GM08714 (cell line): ENCODE results near the gene VMP1.

Experiments
- H3K4me3 ChIP-seq: fragments of 200-500 bp; sonication (Bioruptor generic); 2 replicates; pipeline ENCODE4 v1.5.1; 2014; ENCODE audit warnings: mild to moderate bottlenecking, low read length, inconsistent platforms
- ZNF274 ChIP-seq: IDR thresholded peaks from 2 replicates; pipeline ENCODE4 v1.6.1; 2012; ENCODE audit warnings: mild to moderate bottlenecking, low read depth, low read length

VMP1 gene

DNA sequence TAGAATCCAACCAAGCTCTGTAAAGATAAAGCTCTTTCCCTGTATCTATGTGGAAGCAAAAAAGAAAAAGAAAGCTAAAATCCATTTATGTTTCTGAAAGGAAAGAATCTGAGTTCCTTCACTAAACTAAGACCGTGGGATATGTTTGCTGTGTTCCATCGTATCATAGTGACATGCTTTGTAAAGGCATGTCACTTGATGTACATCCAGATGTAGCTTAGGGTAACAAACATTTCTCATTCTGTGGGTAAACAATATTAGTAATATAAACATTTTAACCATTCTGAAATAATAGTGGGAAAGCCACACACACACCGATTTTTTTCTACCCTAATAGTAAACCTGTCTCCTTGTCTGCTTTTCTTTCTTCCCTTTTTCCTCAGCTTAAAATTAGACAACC lies 107.2 kb downstream of the VMP1 start:
- no peak for TF ChIP-seq ZNF274
- no peak overlapping the region for H3K4me3 ChIP-seq

DNA sequence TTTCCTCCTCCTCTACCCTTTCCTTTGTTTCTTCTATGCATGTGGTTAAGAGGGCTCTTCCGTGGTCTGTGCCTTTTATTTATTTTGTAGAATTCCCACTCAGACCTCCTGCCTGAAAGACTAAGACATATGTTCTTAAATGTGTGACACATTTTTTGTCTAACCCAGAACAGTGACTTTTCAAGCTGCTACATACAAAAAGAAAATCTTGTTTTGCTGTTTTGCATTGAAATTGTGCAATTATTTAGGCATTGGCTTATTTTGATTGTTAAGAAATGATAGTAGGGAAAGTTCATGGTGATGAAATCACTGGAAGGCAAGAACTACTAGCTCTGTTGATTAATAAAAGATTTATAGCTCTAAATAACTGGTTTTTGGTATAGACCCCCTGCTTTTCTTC lies 108.5 kb downstream of the VMP1 start:
- no peak overlapping the region for H3K4me3 ChIP-seq
- no peak for TF ChIP-seq ZNF274

GRCh38 chr17:59825533-59826322 lies 118.3 kb downstream of the VMP1 start:
- TF ChIP-seq ZNF274: no peak
- H3K4me3 ChIP-seq: peak overlapping the region; percentile 18; the same call in 1 of the 2 replicates

DNA sequence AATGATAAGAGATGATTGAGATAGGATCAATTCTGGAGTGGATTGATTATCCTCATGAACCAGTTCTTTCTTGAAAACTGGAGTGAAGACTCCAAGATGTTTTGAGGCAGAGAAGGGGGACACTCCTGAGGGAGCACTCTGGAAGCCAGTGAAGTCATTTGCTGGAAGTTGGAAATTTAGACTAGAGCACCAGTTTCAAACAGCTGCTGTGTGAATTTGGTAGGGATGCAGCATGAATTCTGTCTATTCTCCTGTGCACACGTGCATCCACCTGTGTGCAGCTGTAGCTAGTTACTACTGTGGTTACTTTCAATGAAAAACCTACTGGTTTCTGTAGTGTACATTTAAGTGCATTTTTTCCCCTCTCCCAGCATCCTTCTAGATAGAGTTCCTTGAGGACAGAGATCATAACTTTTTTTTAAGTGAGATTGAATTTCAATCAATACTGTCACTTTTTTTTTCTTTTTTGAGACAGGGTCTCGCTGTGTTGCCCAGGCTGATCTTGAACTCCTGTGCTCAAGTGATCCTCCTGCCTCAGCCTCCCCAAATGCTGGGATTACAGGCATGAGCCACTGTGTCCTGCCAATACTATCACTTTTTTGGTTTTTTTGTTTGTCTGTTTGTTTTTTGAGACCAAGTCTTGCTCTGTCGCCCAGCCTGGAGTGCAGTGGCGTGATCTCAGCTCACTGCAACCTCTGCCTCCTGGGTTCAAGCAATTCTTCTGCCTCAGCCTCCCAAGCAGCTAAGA lies 119.4 kb downstream of the VMP1 start:
- TF ChIP-seq ZNF274: no peak
- H3K4me3 ChIP-seq: peak overlapping the region; percentile 30; the same call in 1 of the 2 replicates

DNA sequence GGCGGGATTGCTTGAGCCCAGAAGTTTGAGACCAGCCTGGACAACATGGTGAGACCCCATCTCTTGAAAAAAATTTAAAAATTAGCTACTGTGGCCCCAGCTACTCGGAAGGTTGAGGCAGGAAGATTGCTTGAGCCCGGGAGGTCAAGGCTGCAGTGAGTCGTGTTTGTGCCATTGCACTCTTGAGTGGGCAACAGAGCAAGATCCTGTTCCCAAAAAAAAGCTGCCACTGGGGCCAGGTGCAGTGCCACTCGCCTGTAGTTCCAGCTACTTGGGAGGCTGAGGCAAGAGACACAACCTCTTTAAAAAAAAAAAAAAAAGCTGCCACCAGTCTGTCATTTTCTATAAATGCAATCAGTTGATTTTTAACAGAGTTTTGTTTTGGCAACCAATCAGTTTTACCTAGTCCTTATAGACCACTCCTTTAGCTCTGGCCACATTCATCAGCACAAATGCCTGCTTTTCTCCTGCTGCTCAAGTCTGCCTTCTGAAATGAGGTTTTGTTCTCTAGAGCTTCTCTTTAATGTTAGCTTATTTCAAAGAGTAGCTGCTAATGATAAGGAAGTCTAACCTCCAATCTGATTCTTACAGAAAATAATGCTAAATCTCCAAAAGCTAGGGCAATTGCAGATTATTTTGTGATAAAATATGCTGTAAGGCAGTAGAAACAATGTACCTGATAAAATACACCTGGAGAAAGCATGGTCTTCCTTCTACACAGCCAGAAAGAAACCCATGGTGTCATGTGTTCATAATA lies 120.4 kb downstream of the VMP1 start:
- peak overlapping the region; percentile 26 for H3K4me3 ChIP-seq
- TF ChIP-seq ZNF274: no peak

GRCh38 chr17:59828478-59828760 lies 121.0 kb downstream of the VMP1 start:
- peak overlapping the region; percentile 43 for H3K4me3 ChIP-seq
- TF ChIP-seq ZNF274: no peak

GRCh38 chr17:59828819-59829216 lies 121.4 kb downstream of the VMP1 start:
- H3K4me3 ChIP-seq: peak overlapping the region; percentile 43

- peak overlapping the region; percentile 11 for H3K4me3 ChIP-seq
- TF ChIP-seq ZNF274: no peak
These were observed 122.0 kb downstream of the VMP1 start for GRCh38 chr17:59829217-59830006.

DNA sequence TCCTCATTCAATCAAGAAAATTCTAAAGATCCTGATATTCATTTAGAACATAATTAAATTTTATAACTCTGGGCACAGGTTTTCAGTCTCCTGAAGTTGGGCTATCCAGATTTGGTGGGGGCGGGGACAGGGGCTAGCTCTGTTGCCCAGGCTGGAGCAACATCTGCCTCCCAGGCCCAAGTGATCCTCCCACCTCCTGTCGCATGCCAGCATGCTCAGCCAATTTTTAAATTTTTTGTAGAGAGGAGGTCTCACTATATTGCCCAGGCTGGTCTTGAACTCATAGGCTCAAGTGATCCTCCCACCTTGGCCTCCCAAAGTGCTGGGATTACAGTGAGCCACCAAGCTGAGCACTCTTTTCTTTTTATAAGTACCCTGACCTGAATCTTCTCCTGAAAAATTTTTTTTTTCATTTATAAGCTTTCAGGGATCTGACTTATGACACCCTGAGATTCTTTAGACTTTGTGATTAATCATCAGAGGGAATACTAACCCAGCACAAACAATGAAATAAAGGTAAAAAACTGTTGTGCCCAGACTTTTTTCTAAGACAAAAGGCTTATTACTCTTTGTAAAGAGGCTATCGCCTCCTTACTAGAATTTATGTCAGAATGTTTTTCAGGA lies 122.7 kb downstream of the VMP1 start:
- peak overlapping the region; percentile 11 for H3K4me3 ChIP-seq
- no peak for TF ChIP-seq ZNF274

GRCh38 chr17:59830846-59831486 lies 123.5 kb downstream of the VMP1 start:
- no peak overlapping the region for H3K4me3 ChIP-seq
- no peak for TF ChIP-seq ZNF274

GRCh38 chr17:59832883-59833379 lies 125.5 kb downstream of the VMP1 start:
- TF ChIP-seq ZNF274: no peak

DNA sequence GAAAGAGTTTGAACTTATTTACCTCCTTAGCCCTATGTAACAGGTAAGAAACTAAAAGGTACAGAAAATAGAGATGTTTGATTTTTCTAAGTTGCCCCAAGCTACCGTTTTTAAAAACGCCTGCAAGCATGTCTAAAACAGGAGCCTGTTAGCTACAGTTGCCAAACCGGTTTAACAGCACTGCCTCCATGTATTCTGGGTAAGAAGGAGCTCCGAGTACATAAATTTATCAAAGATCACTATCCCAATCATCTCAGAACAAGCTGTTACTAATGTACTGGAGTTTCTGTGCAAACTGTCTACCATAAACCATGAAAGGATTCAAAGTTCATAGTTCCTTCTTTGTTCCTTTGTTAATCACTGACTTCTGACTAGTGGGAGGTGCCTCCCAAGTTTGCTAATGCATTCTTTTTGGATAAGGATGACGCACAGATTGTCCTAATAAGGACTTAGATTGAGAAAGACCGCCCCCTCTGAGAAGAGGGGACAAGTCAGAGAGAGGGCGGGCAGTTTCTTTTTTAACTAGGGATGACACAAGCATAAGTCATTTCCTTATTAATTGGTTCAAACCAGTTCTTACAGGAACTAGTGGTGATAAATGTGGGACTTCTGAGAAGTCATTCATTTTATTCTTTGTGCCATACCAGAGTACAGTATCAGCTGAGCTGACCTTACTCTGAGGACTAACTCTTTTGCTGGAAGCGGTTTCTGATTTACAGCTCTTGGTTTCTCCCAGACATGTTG lies 130.0 kb downstream of the VMP1 start:
- peak overlapping the region; percentile 100 for H3K4me3 ChIP-seq

More at GRCh38 chr17:59832883-59833379, 125.5 kb downstream of the VMP1 start:
- H3K4me3 ChIP-seq: no peak overlapping the region; the same call in 1 of the 2 replicates

More for the DNA sequence above, 130.0 kb downstream of the VMP1 start:
- TF ChIP-seq ZNF274: no peak
